ENCODE results near the gene MAGEB17. TPM values are rescaled to one million over a fixed set of nuclear protein-coding genes. Genes with fewer than 3 reads are reported as not detected.

MAGEB17 gene, protein sequence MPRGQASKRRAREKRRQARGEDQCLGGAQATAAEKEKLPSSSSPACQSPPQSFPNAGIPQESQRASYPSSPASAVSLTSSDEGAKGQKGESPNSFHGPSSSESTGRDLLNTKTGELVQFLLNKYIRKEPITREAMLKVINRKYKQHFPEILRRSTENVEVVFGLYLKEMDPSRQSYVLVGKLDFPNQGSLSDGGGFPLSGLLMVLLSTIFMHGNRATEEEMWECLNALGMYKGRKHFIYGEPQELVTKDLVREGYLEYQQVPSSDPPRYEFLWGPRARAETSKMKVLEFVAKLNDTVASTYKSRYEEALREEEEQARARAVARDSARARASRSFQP
- not detected for total RNA-seq
- polyA plus RNA-seq = 0.02 TPM
- long read RNA-seq, donor 1 = 0 reads
- long read RNA-seq, donor 2 = 0 reads
- long read RNA-seq, donor 3 = 0 reads
- long read RNA-seq, donor 4 = 0 reads
- long read RNA-seq, donor 5 = 0 reads
- long read RNA-seq, donor 6 = 0 reads
- long read RNA-seq, donor 7 = 0 reads
- long read RNA-seq, donor 8 = 0 reads
- long read RNA-seq, donor 9 = 0 reads
- long read RNA-seq, donor 10 = 0 reads

DNA sequence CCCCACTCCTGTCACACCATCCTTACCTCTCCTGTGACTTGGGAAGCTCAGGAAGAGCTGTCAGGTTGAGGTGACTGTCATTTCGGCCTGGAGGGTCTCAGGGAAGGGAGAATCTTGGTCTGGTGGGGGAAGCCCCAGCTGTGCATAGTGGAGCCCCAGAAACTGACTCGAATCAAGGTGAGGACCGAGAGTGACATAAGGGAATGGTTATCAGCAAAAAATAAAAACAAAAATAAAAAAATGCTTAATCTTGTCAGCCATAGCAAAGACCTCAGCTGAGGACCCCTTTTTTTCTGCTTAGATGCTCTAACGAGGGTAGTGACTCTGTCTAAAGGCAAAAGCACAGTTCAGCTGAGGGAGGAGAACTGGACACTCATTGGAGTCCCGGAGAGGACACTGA is at the start of gene MAGEB17:
MAGEB17 (plus strand) TSS at position 301 of the 400 bp plus-strand sequence. CDS start 2,902 bp downstream, outside the sequence.
- H3K4me3 ChIP-seq (ENCODE audit: low read length in 2 of 2) = no peak within 1 kb of the TSS
- no peak within 1 kb of the TSS for H3K27ac ChIP-seq (ENCODE audit: low read depth in 1 of 2, low read length in 1 of 2)
- WGBS = 89% methylated on average over 5 of the region's 5 CpGs
- H3K9me3 ChIP-seq (ENCODE audit: control insufficient read depth in 2 of 2, insufficient read depth in 1 of 2, low read length in 1 of 2) = no peaks in the 10 kb centered on the region
- no peaks in the 10 kb centered on the region for H3K27me3 ChIP-seq (ENCODE audit: control insufficient read depth in 2 of 2, insufficient read depth in 1 of 2, low read length in 1 of 2)
- no peak for DNase-seq (ENCODE audit: low read depth in 6 of 9, low spot score in 9 of 9)
- no peaks in the 10 kb centered on the region for H3K36me3 ChIP-seq (ENCODE audit: control insufficient read depth in 2 of 2, insufficient read depth in 2 of 2, low read length in 1 of 2)
- H3K4me1 ChIP-seq (ENCODE audit: control insufficient read depth in 2 of 2, insufficient read depth in 2 of 2, low read length in 2 of 2) = no peaks in the 10 kb centered on the region

DNA sequence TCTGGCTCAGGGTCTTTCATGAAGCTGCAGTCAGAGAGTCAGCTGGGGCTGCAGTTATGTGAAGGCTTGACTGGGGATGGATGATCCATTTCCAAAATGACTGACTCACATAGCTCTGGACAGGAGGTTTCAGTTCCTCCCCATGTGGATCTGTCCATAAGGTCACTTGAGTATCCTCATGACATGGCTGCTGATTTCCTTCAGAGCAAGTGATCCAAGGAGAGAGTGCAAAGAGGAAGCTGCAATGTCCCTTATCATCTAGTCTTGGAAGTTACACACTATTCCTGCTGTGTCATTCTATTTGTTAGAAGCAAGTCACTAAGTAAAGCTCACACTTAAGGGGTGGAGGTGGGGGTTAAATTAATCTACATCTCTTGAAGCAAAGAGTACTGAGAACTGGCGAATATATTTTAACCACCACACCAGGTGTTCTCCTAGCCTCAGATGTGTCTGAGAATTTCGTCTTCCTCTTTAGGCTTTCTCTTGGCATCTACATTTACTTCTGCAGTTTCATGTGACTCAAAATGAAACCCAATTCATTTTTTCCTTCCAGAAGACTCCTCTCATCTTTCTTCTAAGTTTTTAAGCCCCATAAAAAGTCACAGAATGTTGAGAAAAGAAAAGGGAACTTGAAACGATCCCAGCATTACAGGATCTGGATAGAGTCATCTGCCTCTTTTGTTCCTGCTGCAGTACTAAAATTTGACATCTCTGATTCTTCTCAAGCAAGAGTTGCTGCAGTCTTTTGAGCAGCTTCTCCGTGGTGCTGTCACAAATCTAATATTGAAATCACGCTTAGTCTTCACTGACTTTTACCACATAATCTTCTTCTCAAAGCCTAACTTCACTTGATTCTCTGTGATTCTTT is 47.7 kb upstream of the MAGEB17 start:
- Histone ChIP-seq H3K27ac (ENCODE audit: low read depth in 1 of 2, low read length in 1 of 2) (no peak overlapping the region), H3K27me3 (ENCODE audit: control insufficient read depth in 2 of 2, insufficient read depth in 1 of 2, low read length in 1 of 2) (no peaks in the 10 kb centered on the region), H3K36me3 (ENCODE audit: control insufficient read depth in 2 of 2, insufficient read depth in 2 of 2, low read length in 1 of 2) (no peaks in the 10 kb centered on the region), H3K4me1 (ENCODE audit: control insufficient read depth in 2 of 2, insufficient read depth in 2 of 2, low read length in 2 of 2) (no peaks in the 10 kb centered on the region), H3K4me3 (ENCODE audit: low read length in 2 of 2) (no peak overlapping the region), H3K9me3 (ENCODE audit: control insufficient read depth in 2 of 2, insufficient read depth in 1 of 2, low read length in 1 of 2) (no peaks in the 10 kb centered on the region)
- 10% methylated on average over 5 of the region's 5 CpGs for WGBS
- DNase-seq (ENCODE audit: low read depth in 6 of 9, low spot score in 9 of 9) = peak in 1 of 9 donors; percentile 35

DNA sequence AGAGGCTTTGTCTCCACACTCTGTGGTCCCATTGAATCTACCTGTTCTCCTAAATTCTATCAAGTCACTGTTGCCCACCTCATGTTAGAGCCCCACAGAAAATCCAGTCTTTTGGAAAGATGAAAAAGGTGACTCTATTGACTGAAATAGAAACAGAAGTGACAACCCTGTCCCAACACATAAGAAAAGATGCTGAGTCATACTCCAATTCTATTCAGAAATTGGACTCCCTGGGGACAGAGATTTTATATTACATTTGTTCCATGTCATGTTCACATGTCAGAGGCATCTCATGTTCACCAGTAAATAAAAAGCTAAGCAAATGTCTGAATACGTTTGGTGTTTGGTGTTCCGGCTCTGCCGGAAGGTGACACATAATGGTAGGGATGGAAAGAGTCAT is 46.9 kb upstream of the MAGEB17 start:
- 100% methylated on average over 3 of the region's 3 CpGs for WGBS
- Histone ChIP-seq H3K36me3 (ENCODE audit: control insufficient read depth in 2 of 2, insufficient read depth in 2 of 2, low read length in 1 of 2) (no peaks in the 10 kb centered on the region), H3K27ac (ENCODE audit: low read depth in 1 of 2, low read length in 1 of 2) (no peak overlapping the region), H3K4me3 (ENCODE audit: low read length in 2 of 2) (no peak overlapping the region), H3K4me1 (ENCODE audit: control insufficient read depth in 2 of 2, insufficient read depth in 2 of 2, low read length in 2 of 2) (no peaks in the 10 kb centered on the region), H3K27me3 (ENCODE audit: control insufficient read depth in 2 of 2, insufficient read depth in 1 of 2, low read length in 1 of 2) (no peaks in the 10 kb centered on the region), H3K9me3 (ENCODE audit: control insufficient read depth in 2 of 2, insufficient read depth in 1 of 2, low read length in 1 of 2) (no peaks in the 10 kb centered on the region)
- DNase-seq (ENCODE audit: low read depth in 6 of 9, low spot score in 9 of 9) = no peak

DNA sequence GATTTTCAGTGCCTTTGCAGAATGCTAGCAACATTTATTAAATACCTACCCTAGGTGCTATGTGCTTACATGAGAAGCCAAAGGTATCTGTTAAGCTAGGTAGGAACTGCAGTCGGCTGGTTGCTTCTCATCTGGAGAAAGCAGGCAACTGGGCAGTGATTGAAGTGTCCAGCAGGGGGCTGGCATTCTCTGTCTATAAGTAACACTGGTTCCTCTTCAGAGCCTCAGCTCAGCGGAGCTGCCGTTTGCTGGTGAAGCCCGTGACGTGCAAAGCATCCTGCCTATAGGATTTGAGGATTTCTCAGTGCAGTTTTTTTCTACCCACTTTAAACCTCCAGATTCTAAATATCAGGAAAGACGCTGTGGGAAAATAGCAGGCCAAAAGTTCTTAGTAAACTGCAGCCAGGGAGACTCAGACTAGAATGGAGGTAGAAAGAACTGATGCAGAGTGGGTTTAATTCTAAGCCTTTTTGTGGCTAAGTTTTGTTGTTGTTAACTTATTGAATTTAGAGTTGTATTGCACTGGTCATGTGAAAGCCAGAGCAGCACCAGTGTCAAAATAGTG is 44.0 kb upstream of the MAGEB17 start, which contains the start of gene GRPR:
GRPR (plus strand) TSS at position 344 of the 565 bp plus-strand sequence. CDS start 389 bp downstream, outside the sequence.
- WGBS = 3% methylated on average over 6 of the region's 6 CpGs
- Histone ChIP-seq H3K4me3 (ENCODE audit: low read length in 2 of 2) (no peak within 1 kb of the TSS), H3K9me3 (ENCODE audit: control insufficient read depth in 2 of 2, insufficient read depth in 1 of 2, low read length in 1 of 2) (no peaks in the 10 kb centered on the region)

DNA sequence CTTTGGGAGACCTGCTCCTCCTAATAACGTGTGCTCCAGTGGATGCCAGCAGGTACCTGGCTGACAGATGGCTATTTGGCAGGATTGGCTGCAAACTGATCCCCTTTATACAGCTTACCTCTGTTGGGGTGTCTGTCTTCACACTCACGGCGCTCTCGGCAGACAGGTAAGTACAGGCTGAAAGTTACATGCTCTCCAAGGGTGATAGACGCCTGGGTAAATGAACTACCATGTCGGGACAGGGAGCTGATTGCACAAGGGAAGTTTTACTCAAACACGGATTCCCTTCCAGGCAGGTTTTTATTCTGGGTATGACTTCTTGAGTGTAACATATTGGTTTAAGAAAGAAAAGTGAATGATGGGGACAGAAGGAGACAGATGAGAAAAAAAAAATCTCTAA is 43.1 kb upstream of the MAGEB17 start:
- 79% methylated on average over 7 of the region's 7 CpGs for WGBS

More for the DNA sequence above, 44.0 kb upstream of the MAGEB17 start, which contains the start of gene GRPR:
- no peaks in the 10 kb centered on the region for H3K36me3 ChIP-seq (ENCODE audit: control insufficient read depth in 2 of 2, insufficient read depth in 2 of 2, low read length in 1 of 2)
- no peak within 1 kb of the TSS for H3K27ac ChIP-seq (ENCODE audit: low read depth in 1 of 2, low read length in 1 of 2)
- peaks cover 0 to 3% of the 10 kb centered on the region in 2 donors for H3K27me3 ChIP-seq (ENCODE audit: control insufficient read depth in 2 of 2, insufficient read depth in 1 of 2, low read length in 1 of 2)
- peak in 7 of 9 donors; percentile 2 to 57 (median 13) for DNase-seq (ENCODE audit: low read depth in 6 of 9, low spot score in 9 of 9)
- H3K4me1 ChIP-seq (ENCODE audit: control insufficient read depth in 2 of 2, insufficient read depth in 2 of 2, low read length in 2 of 2) = no peaks in the 10 kb centered on the region

DNA sequence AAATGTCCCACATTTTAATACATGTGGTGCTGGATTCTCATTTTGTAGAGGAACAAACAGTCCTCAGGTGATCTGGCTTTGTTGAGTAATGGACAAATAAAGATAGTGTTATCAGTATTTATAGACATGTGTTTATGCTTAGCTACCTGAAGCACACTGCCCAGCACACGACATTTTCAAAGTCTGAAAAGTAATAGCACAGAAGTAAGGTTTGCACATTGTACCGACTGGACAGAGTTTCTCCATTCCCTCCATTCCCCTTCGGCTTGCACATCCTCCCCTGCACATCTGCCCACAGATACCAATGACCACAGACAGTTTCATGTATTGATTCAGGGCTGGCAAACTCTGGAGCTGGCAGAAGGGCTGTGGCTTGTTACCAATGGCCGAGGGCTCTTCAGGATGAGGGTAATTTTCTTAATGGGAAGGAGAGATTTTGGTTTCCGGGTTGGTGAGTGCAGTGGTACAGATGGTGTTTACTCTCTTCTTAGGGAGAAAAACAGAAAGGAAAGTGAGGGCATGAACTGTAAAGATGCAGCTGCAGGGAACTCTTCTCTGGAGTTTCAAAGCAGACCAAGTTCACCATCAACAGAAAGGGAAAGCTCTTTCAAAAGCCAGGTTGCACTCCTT is 41.6 kb upstream of the MAGEB17 start:
- no peak overlapping the region for H3K4me3 ChIP-seq (ENCODE audit: low read length in 2 of 2)
- peaks cover 0 to 3% of the 10 kb centered on the region in 2 donors for H3K27me3 ChIP-seq (ENCODE audit: control insufficient read depth in 2 of 2, insufficient read depth in 1 of 2, low read length in 1 of 2)
- H3K27ac ChIP-seq (ENCODE audit: low read depth in 1 of 2, low read length in 1 of 2) = no peak overlapping the region
- H3K9me3 ChIP-seq (ENCODE audit: control insufficient read depth in 2 of 2, insufficient read depth in 1 of 2, low read length in 1 of 2) = no peaks in the 10 kb centered on the region
- DNase-seq (ENCODE audit: low read depth in 6 of 9, low spot score in 9 of 9) = no peak
- 81% methylated on average over 5 of the region's 5 CpGs for WGBS
- H3K4me1 ChIP-seq (ENCODE audit: control insufficient read depth in 2 of 2, insufficient read depth in 2 of 2, low read length in 2 of 2) = no peaks in the 10 kb centered on the region
- no peaks in the 10 kb centered on the region for H3K36me3 ChIP-seq (ENCODE audit: control insufficient read depth in 2 of 2, insufficient read depth in 2 of 2, low read length in 1 of 2)

More for the DNA sequence above, 43.1 kb upstream of the MAGEB17 start:
- H3K27me3 ChIP-seq (ENCODE audit: control insufficient read depth in 2 of 2, insufficient read depth in 1 of 2, low read length in 1 of 2) = peaks cover 0 to 3% of the 10 kb centered on the region in 2 donors
- no peaks in the 10 kb centered on the region for H3K4me1 ChIP-seq (ENCODE audit: control insufficient read depth in 2 of 2, insufficient read depth in 2 of 2, low read length in 2 of 2)
- no peak overlapping the region for H3K27ac ChIP-seq (ENCODE audit: low read depth in 1 of 2, low read length in 1 of 2)
- DNase-seq (ENCODE audit: low read depth in 6 of 9, low spot score in 9 of 9) = no peak
- H3K9me3 ChIP-seq (ENCODE audit: control insufficient read depth in 2 of 2, insufficient read depth in 1 of 2, low read length in 1 of 2) = no peaks in the 10 kb centered on the region
- no peak overlapping the region for H3K4me3 ChIP-seq (ENCODE audit: low read length in 2 of 2)
- no peaks in the 10 kb centered on the region for H3K36me3 ChIP-seq (ENCODE audit: control insufficient read depth in 2 of 2, insufficient read depth in 2 of 2, low read length in 1 of 2)

DNA sequence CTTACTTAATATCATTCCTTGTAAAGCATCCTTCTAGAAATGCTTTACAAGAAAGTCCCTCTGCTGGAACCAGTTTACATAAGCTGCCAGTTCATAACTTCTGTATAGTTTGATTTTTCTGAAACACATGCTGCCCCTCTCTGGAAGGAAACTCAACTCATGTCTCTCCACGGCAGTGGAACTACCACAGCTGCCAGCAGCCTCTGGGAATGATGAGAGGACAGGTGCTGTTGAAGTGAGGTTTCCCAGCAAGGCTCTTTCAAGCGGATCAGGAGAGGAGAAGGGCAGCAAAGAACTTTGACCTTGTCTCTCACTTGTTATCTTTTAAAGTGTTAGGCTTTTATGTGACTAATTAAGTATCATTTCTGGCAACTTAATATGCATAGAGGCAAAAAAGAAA is 36.6 kb upstream of the MAGEB17 start:
- Histone ChIP-seq H3K4me3 (ENCODE audit: low read length in 2 of 2) (no peak overlapping the region), H3K36me3 (ENCODE audit: control insufficient read depth in 2 of 2, insufficient read depth in 2 of 2, low read length in 1 of 2) (no peaks in the 10 kb centered on the region), H3K27me3 (ENCODE audit: control insufficient read depth in 2 of 2, insufficient read depth in 1 of 2, low read length in 1 of 2) (peaks cover 0 to 1% of the 10 kb centered on the region in 2 donors), H3K27ac (ENCODE audit: low read depth in 1 of 2, low read length in 1 of 2) (no peak overlapping the region), H3K9me3 (ENCODE audit: control insufficient read depth in 2 of 2, insufficient read depth in 1 of 2, low read length in 1 of 2) (no peaks in the 10 kb centered on the region), H3K4me1 (ENCODE audit: control insufficient read depth in 2 of 2, insufficient read depth in 2 of 2, low read length in 2 of 2) (no peaks in the 10 kb centered on the region)
- DNase-seq (ENCODE audit: low read depth in 6 of 9, low spot score in 9 of 9) = no peak
- WGBS = 81% methylated on average over 2 of the region's 2 CpGs

DNA sequence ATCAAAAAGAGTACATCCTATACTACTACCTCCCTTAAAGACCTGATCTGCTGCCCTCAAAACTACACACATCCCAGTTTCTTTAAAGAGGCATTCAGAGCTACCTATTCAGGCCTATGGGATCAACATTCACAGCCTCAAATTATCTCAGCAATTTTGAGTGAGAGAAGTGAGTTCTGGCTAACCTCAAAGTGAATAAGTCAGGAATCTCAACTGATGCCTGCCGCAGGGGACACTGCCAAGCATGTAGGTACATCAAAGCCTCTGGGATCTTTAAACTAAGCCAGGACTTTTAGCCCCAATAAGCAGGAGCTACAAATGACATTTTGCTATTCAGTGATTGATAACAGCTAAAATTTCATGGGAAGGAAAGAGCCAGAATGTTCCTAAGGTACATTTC is 32.3 kb upstream of the MAGEB17 start:
- no peaks in the 10 kb centered on the region for H3K9me3 ChIP-seq (ENCODE audit: control insufficient read depth in 2 of 2, insufficient read depth in 1 of 2, low read length in 1 of 2)
- WGBS = 93% methylated on average over 1 of the region's 1 CpG
- H3K27ac ChIP-seq (ENCODE audit: low read depth in 1 of 2, low read length in 1 of 2) = no peak overlapping the region
- no peaks in the 10 kb centered on the region for H3K27me3 ChIP-seq (ENCODE audit: control insufficient read depth in 2 of 2, insufficient read depth in 1 of 2, low read length in 1 of 2)
- H3K36me3 ChIP-seq (ENCODE audit: control insufficient read depth in 2 of 2, insufficient read depth in 2 of 2, low read length in 1 of 2) = no peaks in the 10 kb centered on the region
- no peak for DNase-seq (ENCODE audit: low read depth in 6 of 9, low spot score in 9 of 9)
- H3K4me1 ChIP-seq (ENCODE audit: control insufficient read depth in 2 of 2, insufficient read depth in 2 of 2, low read length in 2 of 2) = no peaks in the 10 kb centered on the region
- no peak overlapping the region for H3K4me3 ChIP-seq (ENCODE audit: low read length in 2 of 2)

Measured in thymus (tissue), 14 donors.